Ramos (cell line): ENCODE results near the gene ARHGAP22.

Source experiments
- in situ Hi-C: fragments of 300-500 bp; cut with MboI; formaldehyde crosslinking; loops from one replicate; pipeline ENCODE4 v1.14.3; 2022; ENCODE audit warnings: low sequenced_read_pairs; ENCODE audit not compliant: unreplicated experiment

Gene ARHGAP22

GRCh38 chr10:48538611-48539010 is 66.3 kb downstream of the ARHGAP22 start:
- in situ Hi-C loops, result loop anchor here (25.0 kb wide), 1 partner anchor 974 kb away; no protein-coding TSS in a partner anchor

- in situ Hi-C loops, result loop anchor here (25.0 kb wide), 1 partner anchor 975 kb away; no protein-coding TSS in a partner anchor
These were observed 67.7 kb downstream of the ARHGAP22 start for GRCh38 chr10:48536916-48537890.

GRCh38 chr10:48536156-48536500 is 68.7 kb downstream of the ARHGAP22 start:
- in situ Hi-C loops, result loop anchor here (25.0 kb wide), 1 partner anchor 976 kb away; no protein-coding TSS in a partner anchor

GRCh38 chr10:48535416-48536155 is 69.3 kb downstream of the ARHGAP22 start:
- in situ Hi-C loops, result loop anchor here (25.0 kb wide), 1 partner anchor 977 kb away; no protein-coding TSS in a partner anchor

GRCh38 chr10:48533951-48534720 is 70.7 kb downstream of the ARHGAP22 start:
- in situ Hi-C loops, result loop anchor here (25.0 kb wide), 1 partner anchor 978 kb away; no protein-coding TSS in a partner anchor

GRCh38 chr10:48533540-48533939 is 71.3 kb downstream of the ARHGAP22 start:
- in situ Hi-C loops, result loop anchor here (25.0 kb wide), 1 partner anchor 979 kb away; no protein-coding TSS in a partner anchor

- in situ Hi-C loops, result loop anchor here (25.0 kb wide), 1 partner anchor 981 kb away; no protein-coding TSS in a partner anchor
These were observed 73.4 kb downstream of the ARHGAP22 start for GRCh38 chr10:48531486-48531885.

DNA sequence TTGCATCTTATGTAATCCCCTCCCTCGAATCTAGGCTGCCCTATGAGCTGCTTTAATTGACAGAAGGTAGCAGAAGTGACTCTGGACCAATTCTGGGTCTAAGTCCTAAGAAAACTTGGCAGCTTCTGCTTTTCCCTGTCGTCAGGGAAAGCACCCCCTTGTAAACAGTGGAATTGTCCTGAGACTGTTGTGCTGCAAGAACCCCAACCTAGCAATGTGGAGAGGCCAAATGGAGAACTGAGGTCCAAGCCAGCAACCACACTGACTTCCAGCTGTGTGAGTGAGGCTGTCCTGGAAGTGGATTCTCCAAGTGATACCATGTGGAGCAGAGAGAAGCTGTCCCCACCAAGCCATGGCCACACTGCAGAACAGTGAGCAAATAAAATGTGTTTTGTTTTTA is 75.5 kb downstream of the ARHGAP22 start:
- in situ Hi-C loops, result loop anchor here (25.0 kb wide), 1 partner anchor 983 kb away; no protein-coding TSS in a partner anchor

- in situ Hi-C loops, result loop anchor here (25.0 kb wide), 1 partner anchor 985 kb away; no protein-coding TSS in a partner anchor
These were observed 77.1 kb downstream of the ARHGAP22 start for GRCh38 chr10:48527756-48528155.

DNA sequence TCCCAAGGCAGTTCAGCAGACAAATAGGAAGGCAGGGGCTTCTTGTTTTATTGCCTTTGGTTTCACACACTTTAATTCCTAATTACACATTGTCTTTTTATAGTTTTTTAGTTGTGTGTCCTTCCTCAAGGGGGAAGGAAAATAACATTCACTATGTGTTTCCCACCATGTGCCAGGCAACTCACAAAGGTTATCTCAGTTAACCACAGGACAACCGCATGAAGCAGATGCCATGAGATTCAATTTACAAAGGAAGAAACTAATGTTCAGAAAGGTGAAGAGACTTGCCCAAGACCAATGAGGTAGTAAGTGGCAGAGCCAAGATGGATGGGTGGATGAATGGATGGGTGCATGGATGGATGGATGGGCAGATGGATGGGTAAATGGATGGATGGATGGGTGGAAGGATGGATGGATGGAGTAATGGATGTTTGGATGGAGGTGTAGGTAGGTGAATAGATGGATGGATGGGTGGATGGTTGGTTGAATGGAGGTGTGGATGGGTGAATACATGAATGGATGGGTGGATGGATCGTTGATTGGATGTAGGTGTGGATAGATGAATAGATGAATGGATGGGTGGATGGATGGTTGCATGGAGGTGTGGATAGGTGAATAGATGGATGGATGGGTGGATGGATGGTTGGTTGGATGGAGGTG is 77.9 kb downstream of the ARHGAP22 start:
- in situ Hi-C loops, result loop anchor here (25.0 kb wide), 1 partner anchor 985 kb away; no protein-coding TSS in a partner anchor

DNA sequence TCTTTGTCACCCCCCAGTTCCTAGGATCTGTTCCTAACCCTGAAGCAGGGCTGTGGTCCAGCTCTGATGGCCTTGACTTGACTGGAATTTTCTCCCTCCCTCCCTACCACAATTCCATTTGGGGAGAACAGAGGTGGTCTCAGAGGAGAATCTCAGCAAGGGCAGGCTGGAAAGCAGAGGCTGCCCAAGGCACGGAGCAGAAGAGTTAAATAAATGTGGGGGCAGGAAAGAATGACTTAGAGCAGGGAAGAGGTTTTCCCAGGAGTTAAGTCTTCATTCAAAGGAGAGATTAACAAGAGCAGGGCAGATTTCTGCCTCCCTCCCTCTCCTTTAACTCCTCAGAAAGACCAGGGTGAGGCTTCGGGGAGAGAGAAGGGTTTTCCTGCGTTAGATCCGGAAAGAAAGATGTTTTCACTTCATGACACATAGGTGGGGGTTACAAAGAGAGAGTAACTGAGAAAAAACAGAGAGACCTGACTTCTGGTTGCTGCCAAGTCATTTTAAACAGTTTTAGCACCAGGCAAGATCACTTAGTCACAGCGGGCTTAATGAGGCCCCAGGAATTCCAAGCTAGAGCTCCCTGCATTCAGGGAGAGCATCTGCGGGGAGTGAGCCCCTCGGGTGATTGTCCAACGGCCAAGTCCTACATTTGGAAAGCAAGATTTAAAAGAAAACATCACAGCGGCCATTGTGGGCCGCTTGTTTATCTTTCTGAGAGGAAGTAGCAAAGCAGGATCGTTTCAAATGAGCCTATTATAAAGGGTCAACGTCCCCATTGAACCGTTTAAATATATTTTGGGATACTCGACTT is 78.7 kb downstream of the ARHGAP22 start:
- in situ Hi-C loops, result loop anchor here (25.0 kb wide), 1 partner anchor 986 kb away; no protein-coding TSS in a partner anchor

- in situ Hi-C loops, result loop anchor here (25.0 kb wide), 1 partner anchor 987 kb away; no protein-coding TSS in a partner anchor
These were observed 79.8 kb downstream of the ARHGAP22 start for GRCh38 chr10:48525113-48525512.

- in situ Hi-C loops, result no loop called here
These were observed 80.8 kb downstream of the ARHGAP22 start for GRCh38 chr10:48523820-48524758.

- in situ Hi-C loops, result no loop called here
These were observed 81.6 kb downstream of the ARHGAP22 start for GRCh38 chr10:48523212-48523819.

GRCh38 chr10:48522011-48522765 is 82.7 kb downstream of the ARHGAP22 start:
- in situ Hi-C loops, result no loop called here

DNA sequence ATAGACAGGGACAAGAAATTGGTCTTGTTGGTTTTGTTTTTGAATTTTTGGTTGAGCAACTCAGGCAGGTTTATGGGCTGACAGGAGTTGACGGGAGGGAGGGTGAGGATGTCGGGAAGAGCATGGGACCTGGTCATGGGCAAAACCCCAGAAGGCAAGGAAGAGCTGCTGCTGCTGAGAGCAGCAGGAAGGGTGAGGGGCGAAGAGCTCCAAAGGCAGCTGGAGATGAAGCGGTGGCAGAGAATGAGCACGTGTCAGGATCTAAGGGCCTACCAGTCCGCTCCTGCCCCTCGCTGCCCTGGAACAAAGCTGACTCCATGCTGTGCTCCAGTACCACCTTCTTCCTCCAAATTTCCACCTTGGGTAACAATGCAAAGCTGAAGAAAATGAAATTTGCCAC is 84.3 kb downstream of the ARHGAP22 start:
- in situ Hi-C loops, result no loop called here
